ENCODE data around the gene IDH3B.

DNA sequence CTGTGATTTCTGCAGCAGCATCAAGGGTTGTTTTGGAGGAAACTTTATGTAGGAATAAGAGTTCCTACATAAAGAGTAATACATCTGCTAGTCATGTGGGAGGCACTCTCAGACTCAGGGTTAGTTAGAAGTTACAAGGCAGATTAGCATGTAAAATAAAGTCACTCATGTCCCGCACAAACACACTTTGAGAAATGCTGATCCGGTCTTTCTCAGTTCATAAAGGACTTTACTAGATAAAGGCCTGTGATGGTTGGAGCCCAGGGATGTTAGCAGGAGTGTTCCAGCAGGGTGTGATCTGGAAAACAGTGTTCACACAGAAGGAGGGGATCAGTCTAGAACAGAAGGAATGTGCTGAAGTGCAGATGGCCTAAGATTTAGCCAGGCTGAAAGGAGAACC is 44.7 kb downstream of the IDH3B start:
- no peak for TF ChIP-seq TARDBP (IDR thresholded peaks at IDR 0.05)
- no peak for TF ChIP-seq ZNF384 (IDR thresholded peaks at IDR 0.05)
- no peak for TF ChIP-seq SUZ12 (IDR thresholded peaks at IDR 0.05)
- no peak for TF ChIP-seq ELF4 (IDR thresholded peaks at IDR 0.05)
- no peak for TF ChIP-seq FOXA1 (IDR thresholded peaks at IDR 0.05)
- no peak for TF ChIP-seq BHLHE40 (IDR thresholded peaks at IDR 0.05; ENCODE audit: borderline replicate concordance)
- no peak for TF ChIP-seq NFRKB (IDR thresholded peaks at IDR 0.05)
- TF ChIP-seq FOXM1 (IDR thresholded peaks at IDR 0.05; ENCODE audit: borderline replicate concordance) = no peak
- TF ChIP-seq SP1 (IDR thresholded peaks at IDR 0.05) = no peak
- TF ChIP-seq CTBP1 (IDR thresholded peaks at IDR 0.05; ENCODE audit: borderline replicate concordance) = no peak
- no peak for TF ChIP-seq LEF1 (IDR thresholded peaks at IDR 0.05; ENCODE audit: borderline replicate concordance)

All from HEK293T (cell line).